ENCODE data around the gene ANKRD24.

Gene ANKRD24

DNA sequence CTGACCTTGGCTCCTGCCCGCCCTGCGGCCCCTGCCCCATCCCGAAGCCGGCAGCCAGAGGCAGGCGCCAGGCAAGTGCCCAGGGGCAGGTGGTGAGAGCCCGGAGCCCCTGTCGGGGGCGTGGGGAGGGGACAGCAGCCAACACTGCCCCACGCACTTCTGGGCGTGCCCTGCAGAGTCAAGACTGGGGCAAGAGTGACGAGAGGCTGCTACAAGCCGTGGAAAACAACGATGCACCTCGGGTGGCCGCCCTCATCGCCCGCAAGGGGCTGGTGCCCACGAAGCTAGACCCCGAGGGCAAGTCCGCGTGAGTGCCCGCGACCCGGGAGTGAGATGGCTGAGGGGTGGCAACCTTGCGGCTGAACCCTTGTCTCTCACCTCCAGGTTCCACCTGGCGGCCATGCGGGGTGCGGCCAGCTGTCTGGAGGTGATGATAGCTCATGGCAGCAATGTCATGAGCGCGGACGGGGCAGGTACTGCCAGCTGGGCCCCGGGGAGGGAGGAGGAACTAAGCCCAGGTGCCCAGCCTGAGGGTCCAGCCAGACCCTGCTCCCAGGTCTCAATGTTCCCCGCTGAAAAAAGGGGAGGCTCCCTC lies 17.3 kb downstream of the ANKRD24 start:
- no peaks in the 10 kb centered on the region for H3K9me3 ChIP-seq (ENCODE audit: control insufficient read depth, low read length)
- WGBS, 2 experiments (ENCODE audit: insufficient coverage in 2 of 2): 58 to 67% methylated on average over 29 to 32 of the region's 33 CpGs
- H3K4me3 ChIP-seq (ENCODE audit: extremely low read depth, insufficient read depth, low read length, poor library complexity, severe bottlenecking): no peak overlapping the region

DNA sequence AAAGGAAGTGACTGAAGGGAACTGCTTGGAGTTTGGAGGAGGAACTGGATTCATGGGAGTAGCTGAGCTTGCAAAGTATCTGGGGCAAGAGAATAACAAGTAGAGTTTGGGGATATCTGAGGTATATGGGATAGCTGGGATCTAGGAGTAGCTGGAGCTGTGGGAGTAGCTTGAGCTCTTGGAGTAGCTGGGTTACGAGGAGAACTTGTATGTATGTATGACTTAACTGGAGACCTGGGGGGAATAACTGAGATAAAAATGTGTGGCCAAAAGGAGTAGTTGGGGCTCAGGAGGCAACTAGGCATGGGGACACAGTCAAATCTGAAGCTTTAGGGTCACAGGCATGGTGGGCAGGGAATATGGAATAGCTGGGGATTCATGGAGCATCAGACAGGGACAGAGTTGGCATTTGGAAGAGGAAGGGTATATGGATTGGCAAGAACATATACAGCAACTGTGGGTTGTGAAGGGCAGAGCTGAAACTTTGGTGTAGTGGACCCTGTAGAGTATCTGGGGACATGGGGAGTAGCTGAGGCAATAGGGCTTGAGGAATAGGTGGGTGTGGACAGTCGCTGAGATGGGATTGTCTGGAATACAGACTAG lies 18.6 kb downstream of the ANKRD24 start:
- H3K27ac ChIP-seq (ENCODE audit: low read depth, low read length, severe bottlenecking): no peak overlapping the region
- H3K9me3 ChIP-seq (ENCODE audit: control insufficient read depth, low read length): no peaks in the 10 kb centered on the region
- no peaks in the 10 kb centered on the region for H3K36me3 ChIP-seq (ENCODE audit: control insufficient read depth, insufficient read depth, low read length)
- H3K4me1 ChIP-seq (ENCODE audit: control insufficient read depth, insufficient read depth, low read length, poor library complexity, severe bottlenecking): no peaks in the 10 kb centered on the region
- H3K4me3 ChIP-seq (ENCODE audit: extremely low read depth, insufficient read depth, low read length, poor library complexity, severe bottlenecking): no peak overlapping the region
- 50% methylated on average over 2 of the region's 2 CpGs for WGBS, 2 experiments (ENCODE audit: insufficient coverage in 2 of 2)

More for the DNA sequence above, 17.3 kb downstream of the ANKRD24 start:
- Histone ChIP-seq H3K36me3 (ENCODE audit: control insufficient read depth, insufficient read depth, low read length) (no peaks in the 10 kb centered on the region), H3K27ac (ENCODE audit: low read depth, low read length, severe bottlenecking) (no peak overlapping the region), H3K4me1 (ENCODE audit: control insufficient read depth, insufficient read depth, low read length, poor library complexity, severe bottlenecking) (no peaks in the 10 kb centered on the region)

DNA sequence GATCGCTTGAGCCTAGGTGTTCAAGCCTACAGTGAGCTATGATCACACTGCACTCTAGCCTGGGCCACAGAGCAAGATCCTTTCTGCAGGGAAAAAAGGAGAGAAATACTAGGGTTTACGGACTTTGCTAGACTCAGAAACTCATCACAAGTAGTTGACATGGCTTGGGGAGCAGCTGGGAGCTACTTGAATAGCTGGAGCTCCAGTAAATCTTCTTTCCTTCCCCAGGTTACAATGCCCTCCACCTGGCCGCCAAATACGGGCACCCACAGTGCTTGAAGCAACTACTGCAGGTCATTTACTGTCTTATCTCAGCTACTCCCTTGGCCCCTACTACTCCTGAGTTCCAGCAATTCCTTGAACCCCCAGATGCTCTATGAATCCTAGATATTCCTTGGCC lies 19.3 kb downstream of the ANKRD24 start:
- H3K36me3 ChIP-seq (ENCODE audit: control insufficient read depth, insufficient read depth, low read length): no peaks in the 10 kb centered on the region
- no peaks in the 10 kb centered on the region for H3K4me1 ChIP-seq (ENCODE audit: control insufficient read depth, insufficient read depth, low read length, poor library complexity, severe bottlenecking)
- H3K4me3 ChIP-seq (ENCODE audit: extremely low read depth, insufficient read depth, low read length, poor library complexity, severe bottlenecking): no peak overlapping the region
- 79 to 88% methylated on average over 4 of the region's 4 CpGs for WGBS, 2 experiments (ENCODE audit: insufficient coverage in 2 of 2)
- H3K27ac ChIP-seq (ENCODE audit: low read depth, low read length, severe bottlenecking): no peak overlapping the region
- H3K9me3 ChIP-seq (ENCODE audit: control insufficient read depth, low read length): no peaks in the 10 kb centered on the region

- Histone ChIP-seq H3K36me3 (ENCODE audit: control insufficient read depth, insufficient read depth, low read length) (no peaks in the 10 kb centered on the region), H3K4me3 (ENCODE audit: extremely low read depth, insufficient read depth, low read length, poor library complexity, severe bottlenecking) (no peak overlapping the region), H3K4me1 (ENCODE audit: control insufficient read depth, insufficient read depth, low read length, poor library complexity, severe bottlenecking) (no peaks in the 10 kb centered on the region), H3K27ac (ENCODE audit: low read depth, low read length, severe bottlenecking) (no peak overlapping the region), H3K9me3 (ENCODE audit: control insufficient read depth, low read length) (no peaks in the 10 kb centered on the region)
- WGBS, 2 experiments (ENCODE audit: insufficient coverage in 2 of 2): 91 to 94% methylated on average over 4 to 8 of the region's 10 CpGs
These were observed 24.5 kb downstream of the ANKRD24 start for GRCh38 chr19:4206818-4207484.

DNA sequence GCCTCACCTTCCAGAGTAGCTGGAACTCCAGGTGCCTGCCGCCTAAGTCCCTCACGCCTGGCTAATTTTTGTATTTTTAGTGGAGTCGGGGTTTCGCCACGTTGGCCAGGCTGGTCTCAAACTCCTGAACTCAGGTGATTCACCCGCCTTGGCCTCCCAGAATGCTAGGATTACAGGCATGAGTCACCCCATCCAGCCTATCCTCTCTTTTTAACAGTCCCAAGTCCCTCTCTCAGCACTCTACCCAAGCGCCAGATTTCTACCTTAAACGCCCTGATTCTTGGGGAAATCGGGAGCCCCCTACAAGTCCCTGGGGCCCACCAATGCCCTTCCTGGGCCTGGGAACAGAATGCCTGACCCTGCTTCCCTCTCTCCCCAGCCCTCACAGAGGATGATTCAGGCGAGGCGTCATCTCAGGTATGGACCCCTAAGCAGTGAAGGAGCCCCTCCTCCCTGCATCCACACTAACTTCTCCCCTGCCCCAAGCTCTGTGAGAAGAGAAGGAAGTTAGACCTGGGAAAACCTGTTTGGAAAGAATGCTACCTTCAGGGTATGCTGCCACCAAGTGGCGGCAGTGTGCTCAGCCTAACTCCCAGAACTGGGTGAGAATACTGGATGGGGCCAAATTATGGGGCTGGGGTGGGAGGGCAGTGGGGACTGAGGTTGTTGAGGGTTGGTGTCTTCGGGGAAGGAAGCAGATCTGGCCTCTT lies 26.1 kb downstream of the ANKRD24 start:
- Histone ChIP-seq H3K36me3 (ENCODE audit: control insufficient read depth, insufficient read depth, low read length) (no peaks in the 10 kb centered on the region), H3K4me3 (ENCODE audit: extremely low read depth, insufficient read depth, low read length, poor library complexity, severe bottlenecking) (no peak overlapping the region), H3K9me3 (ENCODE audit: control insufficient read depth, low read length) (no peaks in the 10 kb centered on the region), H3K4me1 (ENCODE audit: control insufficient read depth, insufficient read depth, low read length, poor library complexity, severe bottlenecking) (no peaks in the 10 kb centered on the region), H3K27ac (ENCODE audit: low read depth, low read length, severe bottlenecking) (no peak overlapping the region)
- 76 to 80% methylated on average over 7 to 10 of the region's 13 CpGs for WGBS, 2 experiments (ENCODE audit: insufficient coverage in 2 of 2)

DNA sequence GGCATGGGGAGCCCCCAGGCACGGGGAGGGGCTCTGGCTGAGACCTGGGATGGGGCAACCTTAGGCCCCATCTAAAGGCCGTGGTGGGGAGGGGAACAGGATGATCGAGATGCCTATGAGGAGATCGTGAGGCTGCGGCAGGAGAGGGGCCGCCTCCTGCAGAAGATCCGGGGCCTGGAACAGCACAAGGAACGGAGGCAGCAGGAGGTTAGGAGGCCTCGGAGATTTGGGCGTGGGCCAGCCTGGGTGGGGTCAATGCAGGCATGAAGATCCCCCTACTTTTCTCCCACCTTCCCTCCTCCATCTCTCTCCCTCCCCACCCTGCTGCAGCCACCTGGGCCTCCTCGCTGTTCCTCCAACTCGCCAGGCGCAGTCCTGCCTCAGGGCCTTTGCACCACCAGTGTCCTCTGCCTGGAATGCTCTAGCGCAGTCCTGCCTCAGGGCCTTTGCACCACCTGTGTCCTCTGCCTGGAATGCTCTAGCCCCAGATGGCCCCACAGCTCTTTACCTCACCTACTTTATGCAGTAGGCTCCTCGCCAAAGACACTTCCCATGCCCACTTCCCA lies 27.8 kb downstream of the ANKRD24 start:
- WGBS, 2 experiments (ENCODE audit: insufficient coverage in 2 of 2): 88 to 97% methylated on average over 9 to 10 of the region's 15 CpGs
- H3K9me3 ChIP-seq (ENCODE audit: control insufficient read depth, low read length): no peaks in the 10 kb centered on the region
- no peak overlapping the region for H3K27ac ChIP-seq (ENCODE audit: low read depth, low read length, severe bottlenecking)
- H3K4me1 ChIP-seq (ENCODE audit: control insufficient read depth, insufficient read depth, low read length, poor library complexity, severe bottlenecking): no peaks in the 10 kb centered on the region
- no peak overlapping the region for H3K4me3 ChIP-seq (ENCODE audit: extremely low read depth, insufficient read depth, low read length, poor library complexity, severe bottlenecking)
- H3K36me3 ChIP-seq (ENCODE audit: control insufficient read depth, insufficient read depth, low read length): no peaks in the 10 kb centered on the region

- 86 to 100% methylated on average over 2 of the region's 3 CpGs for WGBS, 2 experiments (ENCODE audit: insufficient coverage in 2 of 2)
- H3K4me1 ChIP-seq (ENCODE audit: control insufficient read depth, insufficient read depth, low read length, poor library complexity, severe bottlenecking): no peaks in the 10 kb centered on the region
- H3K4me3 ChIP-seq (ENCODE audit: extremely low read depth, insufficient read depth, low read length, poor library complexity, severe bottlenecking): no peak overlapping the region
- no peaks in the 10 kb centered on the region for H3K36me3 ChIP-seq (ENCODE audit: control insufficient read depth, insufficient read depth, low read length)
- peaks cover 6% of the 10 kb centered on the region for H3K9me3 ChIP-seq (ENCODE audit: control insufficient read depth, low read length)
- no peak overlapping the region for H3K27ac ChIP-seq (ENCODE audit: low read depth, low read length, severe bottlenecking)
These were observed 30.6 kb downstream of the ANKRD24 start for GRCh38 chr19:4213116-4213515.

GRCh38 chr19:4215807-4216206 lies 33.3 kb downstream of the ANKRD24 start:
- no peak overlapping the region for H3K27ac ChIP-seq (ENCODE audit: low read depth, low read length, severe bottlenecking)
- H3K9me3 ChIP-seq (ENCODE audit: control insufficient read depth, low read length): peaks cover 6% of the 10 kb centered on the region
- no peak overlapping the region for H3K4me3 ChIP-seq (ENCODE audit: extremely low read depth, insufficient read depth, low read length, poor library complexity, severe bottlenecking)
- no peaks in the 10 kb centered on the region for H3K36me3 ChIP-seq (ENCODE audit: control insufficient read depth, insufficient read depth, low read length)
- no peaks in the 10 kb centered on the region for H3K4me1 ChIP-seq (ENCODE audit: control insufficient read depth, insufficient read depth, low read length, poor library complexity, severe bottlenecking)
- WGBS, 2 experiments (ENCODE audit: insufficient coverage in 2 of 2): 87 to 90% methylated on average over 2 to 7 of the region's 10 CpGs

DNA sequence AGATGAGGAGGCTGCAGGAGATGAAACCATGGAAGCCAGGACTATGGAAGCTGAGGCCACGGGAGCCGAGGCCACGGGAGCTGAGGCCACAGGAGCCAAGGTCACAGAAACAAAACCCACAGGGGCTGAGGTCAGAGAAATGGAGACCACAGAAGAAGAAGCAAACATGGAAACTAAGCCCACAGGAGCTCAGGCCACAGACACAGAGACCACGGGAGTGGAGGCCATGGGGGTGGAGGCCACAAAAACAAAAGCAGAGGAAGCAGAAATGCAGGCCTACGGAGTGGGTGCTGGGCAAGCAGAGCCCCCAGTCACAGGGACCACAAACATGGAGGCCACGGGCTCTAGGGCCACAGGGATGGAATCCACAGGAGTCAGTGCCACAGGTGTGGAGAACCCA lies 34.4 kb downstream of the ANKRD24 start:
- Histone ChIP-seq H3K36me3 (ENCODE audit: control insufficient read depth, insufficient read depth, low read length) (no peaks in the 10 kb centered on the region), H3K9me3 (ENCODE audit: control insufficient read depth, low read length) (peaks cover 6% of the 10 kb centered on the region), H3K4me1 (ENCODE audit: control insufficient read depth, insufficient read depth, low read length, poor library complexity, severe bottlenecking) (no peaks in the 10 kb centered on the region), H3K4me3 (ENCODE audit: extremely low read depth, insufficient read depth, low read length, poor library complexity, severe bottlenecking) (no peak overlapping the region), H3K27ac (ENCODE audit: low read depth, low read length, severe bottlenecking) (no peak overlapping the region)
- WGBS, 2 experiments (ENCODE audit: insufficient coverage in 2 of 2): 79 to 81% methylated on average over 6 of the region's 6 CpGs

- peaks cover 6% of the 10 kb centered on the region for H3K9me3 ChIP-seq (ENCODE audit: control insufficient read depth, low read length)
- no peaks in the 10 kb centered on the region for H3K36me3 ChIP-seq (ENCODE audit: control insufficient read depth, insufficient read depth, low read length)
These were observed 35.2 kb downstream of the ANKRD24 start for GRCh38 chr19:4217429-4218264.

More at GRCh38 chr19:4217429-4218264, 35.2 kb downstream of the ANKRD24 start:
- H3K4me3 ChIP-seq (ENCODE audit: extremely low read depth, insufficient read depth, low read length, poor library complexity, severe bottlenecking): no peak overlapping the region
- no peaks in the 10 kb centered on the region for H3K4me1 ChIP-seq (ENCODE audit: control insufficient read depth, insufficient read depth, low read length, poor library complexity, severe bottlenecking)
- WGBS, 2 experiments (ENCODE audit: insufficient coverage in 2 of 2): 97% methylated on average over 75 to 78 of the region's 81 CpGs
- H3K27ac ChIP-seq (ENCODE audit: low read depth, low read length, severe bottlenecking): no peak overlapping the region

All from mesodermal cell (in vitro differentiated cells).